IPS-NIHi11 (cell line): Measurements from ENCODE around the gene RHCG.

ENCODE experiments used
- DNase-seq: peaks from one replicate; pipeline ENCODE4 v3.0.0; 2012; ENCODE audit warnings: mixed read lengths, low spot score

RHCG gene

DNA sequence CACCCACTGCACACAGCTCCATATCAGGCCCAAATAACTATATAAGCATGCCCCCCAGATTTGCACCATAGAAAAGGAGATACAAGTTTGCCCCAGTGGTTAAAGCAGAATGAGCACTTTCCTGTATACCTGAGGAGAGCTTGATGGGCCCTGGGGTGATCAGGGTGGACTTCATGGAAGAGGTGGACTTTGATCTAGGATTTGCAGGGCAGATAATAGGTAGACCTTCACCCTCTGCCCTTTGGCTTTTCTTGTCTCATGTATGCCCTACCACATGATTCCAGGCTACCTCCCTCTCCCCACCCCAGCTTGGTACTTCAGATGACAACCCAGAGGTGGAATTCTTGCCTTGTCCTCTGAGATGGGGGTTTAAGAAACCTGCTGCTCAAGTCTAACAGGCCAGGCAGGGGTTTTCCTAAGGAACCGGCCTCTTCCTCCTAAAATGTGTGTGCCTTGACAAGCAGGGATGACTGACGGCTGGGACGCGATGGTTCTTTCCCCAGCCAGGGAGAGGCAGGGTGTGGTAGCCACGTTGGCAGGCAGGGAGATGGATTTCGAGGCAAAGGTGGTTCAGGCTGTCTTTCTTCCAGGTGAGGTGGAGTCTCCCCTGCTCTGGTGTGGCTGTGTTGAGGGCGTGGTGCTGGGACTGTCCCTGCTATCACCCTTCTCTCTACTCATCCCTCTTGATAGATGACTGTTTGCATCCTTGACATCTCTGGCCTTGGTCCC, 6.6 kb upstream of the RHCG start:
- no peak for DNase-seq

DNA sequence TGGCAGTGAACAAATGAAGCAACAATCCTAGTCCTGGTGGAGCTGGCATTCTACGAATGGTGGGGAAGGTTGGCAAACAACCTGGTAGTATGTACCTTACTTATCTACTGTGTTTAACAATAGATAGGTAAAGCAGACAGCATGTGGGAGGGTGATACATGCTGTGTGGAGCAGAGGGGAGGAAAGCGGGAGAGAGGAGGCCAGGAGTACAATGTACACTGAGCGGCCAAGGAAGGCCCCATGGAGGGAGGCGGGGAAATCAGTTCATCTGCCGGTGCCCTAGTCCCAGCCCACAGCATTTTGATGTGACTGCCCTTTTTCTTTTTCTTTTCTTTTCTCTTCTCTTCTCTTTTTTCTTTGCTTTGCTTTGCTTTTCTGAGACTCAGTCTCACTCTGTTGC, 5.3 kb upstream of the RHCG start:
- DNase-seq: no peak

DNA sequence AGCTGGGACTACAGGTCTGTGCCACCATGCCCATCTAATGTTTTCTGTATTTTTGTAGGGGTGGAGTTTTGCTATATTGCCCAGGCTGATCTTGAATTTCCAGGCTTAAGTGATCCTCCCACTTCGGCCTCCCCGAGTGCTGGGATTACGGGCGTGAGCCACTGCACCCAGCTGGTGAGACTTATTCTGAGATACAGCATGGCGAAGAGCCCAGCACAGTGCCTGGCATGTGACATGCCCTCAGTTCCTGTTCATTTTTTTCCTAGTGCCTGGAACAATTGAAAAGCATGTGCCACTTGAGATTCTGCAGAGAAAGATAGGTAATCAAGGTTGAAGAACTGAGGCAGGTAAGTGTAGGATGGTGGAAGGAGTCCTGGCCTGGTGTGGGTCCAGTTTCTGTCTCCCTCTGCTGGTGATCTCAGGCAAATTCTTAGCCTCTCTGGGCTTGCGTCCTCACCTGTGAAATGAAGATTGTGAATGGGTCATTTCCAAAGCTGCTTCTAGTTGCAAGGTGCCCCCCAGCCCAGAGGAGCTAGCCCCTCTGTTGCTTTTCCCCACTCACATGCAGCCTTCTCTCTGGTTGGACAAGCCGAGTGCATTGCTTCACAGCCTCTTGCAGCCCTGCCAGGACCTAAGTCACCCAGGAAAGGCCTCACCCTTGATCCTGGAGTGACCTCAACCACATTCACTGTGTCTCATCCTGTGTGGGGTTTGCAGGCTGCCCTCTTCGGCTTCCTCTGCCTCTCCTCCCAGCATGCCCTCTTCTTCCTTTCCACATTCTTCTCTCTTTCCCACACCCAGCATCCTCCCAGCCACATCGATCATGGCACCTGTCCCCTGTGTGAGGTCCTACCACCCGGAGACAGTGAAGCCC, 4.3 kb upstream of the RHCG start:
- DNase-seq: no peak

DNA sequence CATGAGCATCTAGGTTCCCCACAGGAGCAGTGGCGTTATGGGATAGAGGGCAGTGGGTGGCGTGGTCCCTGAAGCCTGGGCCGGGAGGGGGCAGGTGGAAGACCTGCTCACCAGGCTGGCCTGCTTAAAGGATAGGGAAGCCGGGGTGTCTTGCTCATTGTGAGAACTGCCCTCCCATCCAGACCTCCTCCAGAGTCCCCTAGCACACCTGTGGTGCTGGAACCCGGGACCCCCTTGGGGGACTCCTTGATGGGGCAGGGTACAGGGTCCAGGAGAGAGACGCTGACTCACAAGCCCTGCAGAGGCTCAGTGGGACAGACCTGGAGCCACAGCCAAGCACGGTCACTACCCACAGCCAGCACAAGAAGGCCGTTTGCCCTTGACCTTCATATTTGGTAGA, 2.8 kb upstream of the RHCG start:
- no peak for DNase-seq

DNA sequence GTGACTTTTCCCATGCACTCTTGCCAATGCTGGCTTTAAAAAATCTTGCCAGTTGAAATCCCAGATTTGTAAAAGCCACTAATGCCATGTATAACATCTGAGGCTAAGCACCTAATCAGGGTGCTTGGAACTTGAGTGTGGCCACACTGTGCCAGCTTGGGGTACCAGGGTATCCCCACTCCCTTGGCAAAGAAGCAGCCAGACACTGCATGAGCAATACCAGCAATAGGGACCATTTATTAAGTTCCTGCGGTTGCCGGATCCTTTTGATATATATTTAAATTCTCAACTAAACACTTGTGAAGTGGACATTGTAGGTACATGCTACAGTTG, 2.2 kb upstream of the RHCG start:
- no peak for DNase-seq

DNA sequence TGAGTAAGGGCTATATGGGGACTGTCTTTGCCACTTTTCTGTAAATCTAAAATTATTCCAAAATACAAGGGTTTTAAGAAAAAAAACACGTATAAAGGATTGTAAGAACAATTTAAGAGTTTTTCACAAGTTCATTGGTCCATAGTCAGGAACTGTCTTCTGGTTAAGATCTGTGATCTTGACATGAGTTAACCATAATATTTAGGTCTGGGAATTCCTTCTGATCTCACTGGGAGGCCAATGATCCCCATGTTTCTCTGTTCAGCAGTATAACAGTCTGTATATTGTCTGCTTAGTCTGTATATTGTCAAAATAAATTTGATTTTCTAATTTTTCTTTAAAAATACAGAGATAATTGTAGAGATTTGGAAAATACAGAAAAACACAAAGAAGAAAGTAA, 848 bp upstream of the RHCG start:
- DNase-seq: no peak

DNA sequence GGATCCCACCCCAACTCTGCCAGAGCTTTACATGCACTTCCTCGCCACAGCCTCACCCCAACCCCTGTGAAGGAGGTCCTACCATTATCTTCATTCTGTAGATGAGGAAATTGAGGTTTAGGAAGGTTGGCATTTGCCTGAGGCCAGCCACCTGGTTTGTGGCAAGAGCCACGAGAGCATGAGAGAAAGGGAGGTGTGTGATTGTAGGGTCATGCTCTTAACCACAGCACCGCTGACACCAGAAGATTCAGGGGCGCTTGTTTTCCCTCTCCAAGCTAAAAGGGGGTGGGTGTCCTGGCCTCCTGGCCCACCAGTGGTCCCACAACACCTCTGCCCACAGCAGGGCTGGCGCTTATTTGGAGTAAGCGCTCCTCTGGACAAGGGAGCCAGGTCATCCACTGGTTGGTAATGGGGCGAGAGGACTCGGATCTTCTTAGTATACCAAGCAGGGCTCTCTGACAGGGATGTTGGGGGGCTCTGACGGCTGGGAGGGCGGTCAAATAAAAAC, 691 bp downstream of the RHCG start:
- DNase-seq: no peak

DNA sequence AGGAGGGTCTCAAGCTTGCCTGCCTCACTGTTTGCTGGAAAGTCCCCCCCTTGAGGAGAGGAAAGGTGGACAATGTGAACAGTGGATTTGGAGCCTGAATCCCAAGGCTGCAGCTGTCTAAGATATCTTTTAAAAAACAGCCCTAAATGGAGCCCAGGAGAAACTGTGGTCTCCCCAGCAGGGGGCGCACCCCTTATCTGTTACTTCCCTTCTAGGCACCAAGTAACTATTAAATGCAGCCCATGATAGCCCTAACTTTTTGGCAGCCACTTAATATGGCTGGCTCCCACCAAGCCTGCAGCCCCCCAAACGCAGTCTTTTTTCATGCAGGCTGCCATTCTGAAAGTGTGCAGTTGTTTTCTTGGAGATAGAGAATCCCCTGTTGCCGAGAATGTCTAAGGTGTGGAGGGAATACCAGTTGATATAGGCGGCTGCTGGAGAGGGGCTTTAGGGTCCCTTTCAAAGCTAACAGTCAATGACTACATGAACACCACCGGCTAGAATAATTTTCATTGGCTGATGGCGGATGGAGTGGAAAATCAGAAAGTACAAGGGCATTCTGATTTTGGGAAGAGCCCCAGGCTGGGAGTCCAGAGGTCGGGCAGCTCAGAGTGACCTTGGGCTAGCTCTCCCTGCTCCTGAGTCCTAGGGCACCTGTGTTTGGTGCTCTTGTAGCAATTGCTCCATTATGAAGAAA, 1.3 kb downstream of the RHCG start:
- peak; percentile 31 for DNase-seq

DNA sequence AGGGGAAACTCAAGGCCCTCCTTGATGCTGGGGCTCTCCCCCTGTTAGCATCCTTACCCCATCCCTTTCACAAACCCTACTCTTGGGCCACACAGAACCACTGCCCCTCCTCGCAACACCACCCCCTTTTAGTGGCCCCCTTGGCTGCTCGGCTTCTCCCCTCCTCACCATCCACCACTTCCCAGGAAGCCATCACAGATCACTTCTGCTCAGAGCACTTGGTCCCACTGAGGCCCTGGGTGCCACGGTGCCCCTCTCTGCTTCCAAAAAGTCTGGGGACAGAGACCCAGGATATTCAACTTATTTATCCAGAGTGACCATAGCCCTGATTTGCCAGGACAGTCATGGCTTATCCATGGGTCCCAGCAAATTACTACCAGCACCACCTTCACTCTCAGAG, 2.4 kb downstream of the RHCG start:
- no peak for DNase-seq

DNA sequence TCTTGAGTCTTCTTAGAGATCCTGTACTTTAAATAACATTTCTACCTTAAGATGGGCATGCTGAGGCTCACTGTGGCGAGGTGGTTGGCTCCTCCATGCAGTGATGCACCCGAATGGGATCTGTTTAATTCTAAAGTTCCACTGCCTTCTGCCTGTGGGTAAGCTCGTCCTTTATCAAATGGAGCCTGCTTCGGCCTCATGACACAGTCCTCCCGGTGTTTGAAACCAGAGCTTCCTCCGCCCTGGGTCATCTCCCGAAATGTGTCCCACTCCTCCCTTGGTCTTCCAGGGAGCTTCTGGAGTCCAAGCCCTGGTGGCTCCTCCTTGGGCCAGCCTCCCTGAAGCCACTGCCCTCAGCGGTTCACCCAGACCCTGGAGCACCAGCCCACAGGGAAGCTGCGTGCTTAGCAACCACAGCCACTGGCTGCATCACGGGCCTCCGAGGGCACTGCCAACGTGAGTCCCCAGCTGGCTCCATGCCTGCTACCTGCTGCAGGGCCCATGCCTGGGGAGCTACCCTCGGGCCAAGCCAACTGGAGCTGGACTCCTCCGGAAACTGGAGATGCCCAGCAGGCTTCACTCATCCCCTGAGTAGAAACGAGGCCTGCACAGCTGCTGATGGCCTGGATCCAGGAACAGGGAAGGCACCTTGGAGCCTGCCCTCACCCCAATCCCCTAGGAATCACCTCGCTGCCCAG, 3.3 kb downstream of the RHCG start:
- DNase-seq: no peak

DNA sequence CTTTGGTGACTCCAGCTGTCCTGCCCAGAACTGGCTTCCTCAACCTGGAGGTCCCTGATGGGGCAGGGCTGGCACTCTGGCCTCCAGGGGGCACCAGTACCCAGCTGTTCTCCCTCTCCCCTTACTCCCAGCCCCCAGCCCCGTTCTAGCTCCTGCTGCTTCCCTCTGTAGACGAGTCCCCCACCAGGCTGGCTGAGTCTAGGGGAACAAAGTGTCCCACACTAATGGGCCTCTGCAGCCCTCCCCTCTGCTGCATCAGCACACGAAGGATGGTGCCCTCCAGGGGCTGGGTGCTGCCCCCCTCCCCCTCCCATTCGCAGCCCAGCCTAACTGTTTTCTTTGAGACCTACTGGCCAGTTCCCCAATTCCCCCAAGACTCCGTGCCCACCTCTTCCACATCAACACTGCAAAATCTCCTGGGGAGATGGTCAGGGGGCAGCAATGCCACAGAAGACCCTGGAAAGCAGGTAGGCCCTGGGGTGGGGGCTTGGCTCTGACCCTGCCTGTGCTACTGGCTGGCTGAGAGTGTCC, 4.2 kb downstream of the RHCG start:
- peak; percentile 80 for DNase-seq

DNA sequence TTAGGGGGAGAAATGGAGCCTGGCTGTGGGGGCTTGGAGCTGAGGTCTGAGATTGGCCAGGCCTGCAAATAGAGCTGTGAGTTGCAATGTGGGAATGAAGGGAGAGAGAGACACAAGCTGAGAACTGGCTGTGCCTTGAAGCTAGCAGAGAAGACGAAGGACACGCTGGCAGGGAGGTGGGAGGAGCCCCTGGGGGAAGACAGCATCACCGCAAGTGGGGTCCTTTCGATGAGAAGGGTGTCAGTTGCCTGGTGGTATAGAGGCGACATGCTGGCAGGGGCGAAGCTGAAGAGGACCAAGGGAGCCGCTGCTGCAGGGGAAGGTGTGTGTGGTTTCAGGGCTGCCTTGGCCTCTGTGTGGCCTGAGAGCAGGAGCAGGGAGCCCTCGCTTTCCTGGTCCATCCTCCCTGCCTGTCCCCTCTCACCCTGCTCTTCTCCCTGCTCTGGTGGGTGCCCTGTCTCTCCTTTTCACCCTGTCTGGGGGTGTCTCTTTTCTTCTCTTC, 5.5 kb downstream of the RHCG start:
- no peak for DNase-seq

DNA sequence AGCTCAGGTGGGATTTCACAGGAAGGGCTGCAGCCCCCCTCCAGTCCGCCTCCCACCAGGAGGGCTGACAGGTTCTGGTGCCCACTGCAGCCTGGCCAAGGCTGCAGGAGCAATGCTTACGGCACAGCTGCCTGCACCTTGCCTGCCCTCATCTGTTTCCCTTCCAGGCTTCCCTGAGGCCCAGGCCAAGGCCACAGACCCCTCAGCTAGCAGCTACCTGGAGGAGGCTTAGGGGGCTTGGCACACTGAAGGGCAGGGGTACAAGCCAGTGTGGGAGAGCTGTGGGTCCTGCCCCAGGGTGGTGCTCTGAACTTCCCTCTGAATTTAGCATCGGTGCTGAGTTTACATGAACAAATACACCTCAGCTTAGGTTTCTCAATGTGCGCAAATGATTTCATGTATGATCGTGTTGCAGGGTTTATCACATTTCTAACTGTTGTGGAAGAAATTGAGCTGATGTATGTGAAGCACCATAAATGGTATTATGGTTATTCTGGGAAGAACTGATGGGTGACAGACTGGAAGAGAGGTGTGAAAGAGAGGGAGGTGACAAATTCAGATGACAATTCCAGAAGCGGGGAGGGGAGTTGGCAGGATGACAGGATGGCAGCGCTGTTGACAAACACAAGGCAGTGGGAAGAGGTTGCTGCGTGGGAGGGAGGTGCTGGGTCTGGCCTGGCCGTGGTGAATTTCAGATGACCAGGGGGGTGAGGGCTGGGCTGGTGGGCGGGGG, 6.1 kb downstream of the RHCG start:
- no peak for DNase-seq

DNA sequence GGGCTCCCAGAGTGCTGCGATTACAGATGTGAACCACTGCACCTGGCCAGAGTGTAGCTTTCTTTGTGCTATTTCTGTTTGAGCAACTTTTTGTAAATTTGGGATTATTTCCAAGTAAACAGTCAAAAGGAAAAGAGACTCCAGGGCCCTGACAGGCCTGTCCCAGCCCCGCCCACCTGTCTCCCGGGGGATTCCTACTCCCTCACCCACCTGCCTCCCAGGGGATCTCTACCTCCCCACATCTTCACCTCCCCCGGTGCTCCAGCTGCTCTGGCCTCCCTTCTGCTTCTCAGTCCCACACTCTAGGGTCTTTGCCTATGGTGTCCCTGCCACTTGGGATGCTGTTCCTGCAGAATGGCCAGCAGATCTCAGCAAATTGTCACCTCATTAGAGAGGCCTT, 7.0 kb downstream of the RHCG start:
- no peak for DNase-seq

DNA sequence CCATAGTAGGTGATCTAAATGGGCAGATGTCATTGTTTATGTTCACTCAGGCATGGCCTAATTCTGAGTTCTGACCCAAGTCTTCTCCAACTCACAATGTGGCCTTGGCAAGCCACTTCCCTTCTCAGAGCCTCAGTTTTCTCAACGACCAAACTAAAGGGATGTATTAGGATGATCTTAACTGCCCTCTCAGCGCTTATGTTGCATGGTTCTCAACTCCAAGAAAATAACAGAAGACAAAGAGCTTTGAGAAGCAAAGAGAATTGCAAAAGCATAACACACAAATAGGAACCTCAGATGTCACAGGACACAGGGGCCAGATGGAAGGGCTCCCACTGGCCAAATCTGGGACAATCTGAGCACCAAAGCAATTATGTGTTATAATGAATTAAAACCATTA, 8.6 kb downstream of the RHCG start:
- DNase-seq: no peak

DNA sequence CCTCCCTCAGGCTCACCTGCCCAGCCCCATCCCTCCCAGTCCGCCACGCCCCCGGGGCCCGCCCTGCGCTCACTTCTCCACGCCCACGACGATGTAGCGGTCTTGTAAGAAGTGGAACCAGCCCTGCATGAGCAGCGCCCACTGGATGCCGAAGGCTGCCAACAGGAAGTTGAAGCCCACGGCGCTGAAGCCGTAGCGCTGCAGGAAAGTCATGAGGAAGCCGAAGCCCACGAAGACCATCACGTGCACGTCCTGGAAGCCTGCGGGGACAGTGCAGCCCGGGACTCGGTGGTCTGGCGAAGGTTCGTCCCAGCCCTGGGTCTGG, 9.7 kb downstream of the RHCG start:
- DNase-seq: peak; percentile 80

DNA sequence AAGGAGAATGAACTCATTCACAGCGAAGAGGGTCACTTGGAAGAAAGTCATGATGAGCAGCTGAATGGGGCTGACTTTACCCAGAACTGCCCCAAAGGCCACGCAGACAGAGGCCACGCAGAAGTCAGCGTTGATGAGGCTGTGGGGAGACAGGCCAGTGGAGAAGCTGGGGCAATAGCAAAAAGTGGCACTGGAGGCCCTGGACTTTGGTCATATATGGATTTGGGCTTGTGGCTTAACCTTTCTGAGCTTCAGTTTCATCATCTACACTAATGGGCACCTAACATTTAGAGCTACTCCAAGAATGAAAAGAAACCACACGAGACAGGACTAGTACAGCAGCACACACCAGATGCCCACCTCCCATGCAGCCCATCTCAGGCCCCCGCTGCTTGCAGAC, 13.3 kb downstream of the RHCG start:
- no peak for DNase-seq

DNA sequence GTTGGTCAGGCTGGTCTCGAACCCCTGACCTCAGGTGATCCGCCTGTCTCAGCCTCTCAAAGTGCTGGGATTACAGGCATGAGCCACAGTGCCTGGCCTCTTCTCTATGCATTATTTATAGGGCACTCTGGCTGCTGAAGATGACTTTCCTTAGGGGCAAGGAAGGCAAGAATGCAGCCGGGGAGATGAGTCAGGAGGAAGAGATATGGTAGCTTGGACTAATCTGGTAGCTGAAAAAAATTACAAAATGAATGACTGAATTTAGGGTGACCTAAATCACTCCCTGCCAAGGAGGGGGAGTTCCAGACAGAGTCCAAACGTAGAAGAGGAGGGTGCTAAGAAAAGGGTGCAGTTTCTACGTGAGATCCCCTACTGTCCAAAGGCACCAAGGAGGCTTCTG, 14.2 kb downstream of the RHCG start:
- DNase-seq: no peak

DNA sequence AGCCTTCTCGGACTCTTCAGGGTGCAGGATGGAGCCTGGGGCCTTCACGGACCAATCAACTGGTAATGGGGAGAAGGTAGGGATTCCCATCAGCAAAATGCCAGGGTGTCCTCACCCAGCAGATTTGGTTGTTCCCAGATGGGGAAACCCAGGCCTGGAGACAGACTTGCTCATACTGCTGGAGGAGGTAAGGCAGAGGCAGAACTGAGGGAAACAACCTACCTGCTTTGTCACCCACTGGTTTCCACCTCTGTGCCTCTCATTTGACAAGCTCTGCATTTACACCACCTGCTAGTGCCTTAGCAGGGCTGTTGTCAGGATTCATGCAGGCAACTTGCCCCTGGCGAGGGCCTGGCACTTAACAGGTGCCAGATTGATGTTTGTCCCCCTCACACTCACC, 15.9 kb downstream of the RHCG start:
- DNase-seq: no peak

DNA sequence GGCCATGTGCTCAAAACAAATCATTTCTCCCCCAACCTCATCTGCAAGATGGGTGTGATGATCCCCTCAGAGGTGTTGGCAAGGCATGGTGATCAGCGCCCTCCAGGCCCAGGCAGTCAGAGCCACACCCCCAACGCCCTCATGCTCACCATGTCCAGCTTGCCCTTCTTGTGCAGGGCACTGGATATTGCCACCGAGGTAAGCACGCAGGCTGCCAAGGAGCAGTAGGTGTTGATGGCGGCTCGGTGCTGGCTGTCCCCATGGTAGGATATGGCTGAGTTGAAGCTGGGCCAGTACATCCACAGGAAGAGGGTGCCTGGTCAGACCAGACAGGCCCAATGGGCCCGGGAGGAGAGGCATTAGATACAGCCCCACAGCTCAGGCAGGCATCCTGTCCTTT, 17.2 kb downstream of the RHCG start:
- no peak for DNase-seq
